Liver (tissue), 9 donors: ENCODE measurements around the gene RPL36AL. TPM values are rescaled to one million over a fixed set of nuclear protein-coding genes. Genes with fewer than 3 reads are reported as not detected.

Experiments
- DNase-seq: peaks from one replicate; pipeline ENCODE4 v3.0.0-alpha.2; 2017; ENCODE audit warnings: low spot score
- H3K27ac ChIP-seq, 2 donors: one replicate each; pipeline ENCODE4 v1.7.0; 2013; ENCODE audit warnings: inconsistent platforms in 2 of 2, low read length in 2 of 2, control low read depth in 1 of 2, low read depth in 1 of 2, mild to moderate bottlenecking in 1 of 2
- H3K27me3 ChIP-seq, 4 donors: one replicate each; pipeline versions ENCODE4 v1.6.1 to v1.7.0; 2013; ENCODE audit warnings: low read length in 3 of 4, inconsistent platforms in 1 of 4, mild to moderate bottlenecking in 1 of 4, moderate library complexity in 1 of 4; ENCODE audit not compliant: control insufficient read depth in 4 of 4, insufficient read depth in 4 of 4
- H3K36me3 ChIP-seq, 4 donors: one replicate each; pipeline versions ENCODE4 v1.6.1 to v1.7.0; 2013; ENCODE audit warnings: low read length in 3 of 4, mild to moderate bottlenecking in 3 of 4, low read depth in 1 of 4, moderate library complexity in 1 of 4; ENCODE audit not compliant: control insufficient read depth in 4 of 4, insufficient read depth in 3 of 4
- H3K4me1 ChIP-seq, 4 donors: one replicate each; pipeline versions ENCODE4 v1.6.1 to v1.7.0; 2013; ENCODE audit warnings: low read length in 3 of 4, mild to moderate bottlenecking in 3 of 4, moderate library complexity in 1 of 4; ENCODE audit not compliant: control insufficient read depth in 4 of 4, insufficient read depth in 4 of 4
- H3K4me3 ChIP-seq, 3 donors: one replicate each; pipeline versions ENCODE4 v1.6.1 to v1.7.0; 2013; ENCODE audit warnings: low read length in 3 of 3, control low read depth in 1 of 3, low read depth in 1 of 3, mild to moderate bottlenecking in 1 of 3
- H3K9ac ChIP-seq, 2 donors: one replicate each; pipeline ENCODE4 v1.7.0; 2013; ENCODE audit warnings: low read length in 2 of 2, mild to moderate bottlenecking in 2 of 2, moderate library complexity in 2 of 2, control low read depth in 1 of 2, low read depth in 1 of 2
- H3K9me3 ChIP-seq, 4 donors: one replicate each; pipeline versions ENCODE4 v1.6.1 to v1.7.0; 2013; ENCODE audit warnings: low read length in 3 of 4; ENCODE audit not compliant: control insufficient read depth in 4 of 4
- ATF3 ChIP-seq: IDR thresholded peaks from 2 replicates; pipeline ENCODE4 v1.6.1; 2016; ENCODE audit warnings: antibody characterized with exemption
- EGR1 ChIP-seq, 2 donors: IDR thresholded peaks; 2 replicates each; pipeline ENCODE4 v1.6.1; 2016 to 2018; ENCODE audit warnings: antibody characterized with exemption in 2 of 2, low read depth in 2 of 2
- FOXA1 ChIP-seq: IDR thresholded peaks from 2 replicates; pipeline ENCODE4 v1.6.1; 2016; ENCODE audit warnings: antibody characterized with exemption
- FOXA2 ChIP-seq: IDR thresholded peaks from 2 replicates; pipeline ENCODE4 v1.6.1; 2016; ENCODE audit warnings: antibody characterized with exemption
- GABPA ChIP-seq, 2 donors: IDR thresholded peaks in 1 of 2; conservative IDR thresholded peaks in 1 of 2; 2 replicates each; pipeline ENCODE4 v1.6.1; 2016; ENCODE audit warnings: antibody characterized with exemption in 2 of 2, mild to moderate bottlenecking in 1 of 2, moderate library complexity in 1 of 2
- HNF4A ChIP-seq, 2 donors: conservative IDR thresholded peaks; 2 replicates each; pipeline ENCODE4 v1.6.1; 2016; ENCODE audit warnings: antibody characterized with exemption in 2 of 2, mild to moderate bottlenecking in 2 of 2
- HNF4G ChIP-seq: IDR thresholded peaks from 2 replicates; pipeline ENCODE4 v1.6.1; 2016; ENCODE audit warnings: antibody characterized with exemption
- JUND ChIP-seq, 2 donors: IDR thresholded peaks; 2 replicates each; pipeline ENCODE4 v1.6.1; 2016; ENCODE audit warnings: antibody characterized with exemption in 2 of 2
- MAX ChIP-seq: IDR thresholded peaks from 2 replicates; pipeline ENCODE4 v1.6.1; 2016; ENCODE audit warnings: antibody characterized with exemption
- RAD21 ChIP-seq, 2 donors: IDR thresholded peaks; 2 replicates each; pipeline ENCODE4 v1.6.1; 2016; ENCODE audit warnings: antibody characterized with exemption in 2 of 2, mild to moderate bottlenecking in 2 of 2
- REST ChIP-seq: IDR thresholded peaks from 2 replicates; pipeline ENCODE4 v1.6.1; 2016; ENCODE audit warnings: antibody characterized with exemption, mild to moderate bottlenecking
- RXRA ChIP-seq, 2 donors: IDR thresholded peaks; 2 replicates each; pipeline ENCODE4 v1.6.1; 2017 to 2018; ENCODE audit warnings: antibody characterized with exemption in 2 of 2, mild to moderate bottlenecking in 1 of 2
- SP1 ChIP-seq: IDR thresholded peaks from 2 replicates; pipeline ENCODE4 v1.6.1; 2018; ENCODE audit warnings: antibody characterized with exemption, mild to moderate bottlenecking
- YY1 ChIP-seq: IDR thresholded peaks from 2 replicates; pipeline ENCODE4 v1.6.1; 2016; ENCODE audit warnings: antibody characterized with exemption, mild to moderate bottlenecking
- WGBS: extraction: QIAGEN DNeasy Blood & Tissue Kit; methylation state at CpG from one replicate; pipeline ENCODE4 v1.1.7; 2013; 5-methylcytosine and 5-hydroxymethylcytosine counted together
- polyA plus RNA-seq, 2 donors: library from polyadenylated mRNA; stranded (reverse) in 1 of 2; unstranded in 1 of 2; fragments of 200-250 nt in 1 of 2; fragments of >200 nt in 1 of 2; fragmentation: Nextera tagmentation in 1 of 2; extraction: Ambion mirVana in 1 of 2; gene quantifications; one replicate each; pipeline versions ENCODE4 v1.2.1 to v1.2.3, GENCODE V29; 2013 to 2015
- total RNA-seq, 2 donors: library from RNA; depleted of rRNA; stranded (reverse); fragments of >200 nt; gene quantifications; one replicate each; pipeline ENCODE4 v1.2.3, GENCODE V29; 2014
- TF ChIP-seq, protein P1 (sequence below): IDR thresholded peaks from 2 replicates; pipeline ENCODE4 v1.6.1; 2016; ENCODE audit warnings: antibody characterized with exemption
- donor health status: healthy.
- donor health status: healthy.
- donor health status: healthy.
- donor health status: healthy.
- donor health status: healthy.

RPL36AL gene
- total and polyA plus RNA-seq, 4 donors = 110 to 268 (median 148) TPM

GRCh38 chr14:49583629-49584028 is 36.8 kb downstream of the RPL36AL start:
- H3K36me3 ChIP-seq = peaks cover 3 to 21% (median 16%) of the 10 kb centered on the region in 4 donors
- TF ChIP-seq SP1 (no peak), ATF3 (no peak), EGR1 (IDR thresholded peaks at IDR 0.05; ENCODE audit: low read depth in 2 of 2) (no peak), FOXA1 (no peak), RXRA (IDR thresholded peaks at IDR 0.05) (no peak), YY1 (no peak), HNF4A (conservative IDR thresholded peaks at IDR 0.05) (no peak)
- DNase-seq = no peak
- H3K9ac ChIP-seq = no peak overlapping the region
- no peaks in the 10 kb centered on the region for H3K27me3 ChIP-seq
- WGBS = 80% methylated on average over 6 of the region's 6 CpGs
- H3K9me3 ChIP-seq = no peaks in the 10 kb centered on the region
- peaks cover 4 to 16% (median 7%) of the 10 kb centered on the region in 4 donors for H3K4me1 ChIP-seq
- H3K4me3 ChIP-seq = no peak overlapping the region
- no peak overlapping the region for H3K27ac ChIP-seq

GRCh38 chr14:49582113-49582977 is 38.1 kb downstream of the RPL36AL start:
- DNase-seq = no peak
- Histone ChIP-seq H3K4me3 (no peak overlapping the region), H3K9ac (no peak overlapping the region), H3K27me3 (no peaks in the 10 kb centered on the region), H3K4me1 (peaks cover 4 to 16% (median 7%) of the 10 kb centered on the region in 4 donors), H3K36me3 (peaks cover 3 to 23% (median 18%) of the 10 kb centered on the region in 4 donors), H3K27ac (no peak overlapping the region), H3K9me3 (no peaks in the 10 kb centered on the region)
- TF ChIP-seq HNF4A (conservative IDR thresholded peaks at IDR 0.05) = no peak
- TF ChIP-seq FOXA1 = no peak
- TF ChIP-seq JUND (IDR thresholded peaks at IDR 0.05) = no peak
- no peak for TF ChIP-seq RAD21 (IDR thresholded peaks at IDR 0.05)
- no peak for TF ChIP-seq REST
- no peak for TF ChIP-seq FOXA2
- TF ChIP-seq SP1 = no peak
- TF ChIP-seq, protein P1, sequence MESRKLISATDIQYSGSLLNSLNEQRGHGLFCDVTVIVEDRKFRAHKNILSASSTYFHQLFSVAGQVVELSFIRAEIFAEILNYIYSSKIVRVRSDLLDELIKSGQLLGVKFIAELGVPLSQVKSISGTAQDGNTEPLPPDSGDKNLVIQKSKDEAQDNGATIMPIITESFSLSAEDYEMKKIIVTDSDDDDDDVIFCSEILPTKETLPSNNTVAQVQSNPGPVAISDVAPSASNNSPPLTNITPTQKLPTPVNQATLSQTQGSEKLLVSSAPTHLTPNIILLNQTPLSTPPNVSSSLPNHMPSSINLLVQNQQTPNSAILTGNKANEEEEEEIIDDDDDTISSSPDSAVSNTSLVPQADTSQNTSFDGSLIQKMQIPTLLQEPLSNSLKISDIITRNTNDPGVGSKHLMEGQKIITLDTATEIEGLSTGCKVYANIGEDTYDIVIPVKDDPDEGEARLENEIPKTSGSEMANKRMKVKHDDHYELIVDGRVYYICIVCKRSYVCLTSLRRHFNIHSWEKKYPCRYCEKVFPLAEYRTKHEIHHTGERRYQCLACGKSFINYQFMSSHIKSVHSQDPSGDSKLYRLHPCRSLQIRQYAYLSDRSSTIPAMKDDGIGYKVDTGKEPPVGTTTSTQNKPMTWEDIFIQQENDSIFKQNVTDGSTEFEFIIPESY = no peak
- no peak for TF ChIP-seq GABPA (IDR thresholded peaks at IDR 0.05 in 1 of 2, conservative IDR thresholded peaks at IDR 0.05 in 1 of 2)
- TF ChIP-seq HNF4G = no peak
- TF ChIP-seq ATF3 = no peak
- no peak for TF ChIP-seq MAX
- WGBS = 97% methylated on average over 4 of the region's 4 CpGs
